GM15510 (cell line): Measurements from ENCODE around the gene ST6GALNAC2.

Experiments used
- POLR2A ChIP-seq: IDR thresholded peaks from 3 replicates; pipeline ENCODE4 v1.6.1; 2011; ENCODE audit warnings: borderline replicate concordance; ENCODE audit not compliant: insufficient read length; ENCODE audit errors: extremely low read depth

Gene ST6GALNAC2

GRCh38 chr17:76612465-76612864 lies 26.8 kb upstream of the ST6GALNAC2 start:
- TF ChIP-seq POLR2A = no peak

DNA sequence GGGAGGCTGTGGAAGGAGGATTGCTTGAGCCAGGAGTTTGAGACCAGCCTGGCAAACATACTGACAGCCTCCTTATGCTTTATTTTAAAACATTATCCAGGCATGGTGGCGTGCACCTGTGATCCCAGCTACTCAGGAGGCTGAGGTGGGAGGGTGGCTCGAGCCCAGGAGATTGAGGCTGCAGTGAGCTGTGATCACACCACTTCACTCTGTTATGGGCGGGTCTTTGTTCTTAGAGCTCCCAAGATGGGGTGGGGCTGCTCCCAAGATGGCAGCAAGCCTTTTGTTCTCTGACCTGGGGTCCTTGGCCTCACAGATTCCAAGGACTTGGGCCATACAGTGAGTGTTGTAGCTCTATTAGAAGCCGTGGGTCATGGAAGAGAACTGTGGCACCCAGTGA lies 26.1 kb upstream of the ST6GALNAC2 start:
- no peak for TF ChIP-seq POLR2A

DNA sequence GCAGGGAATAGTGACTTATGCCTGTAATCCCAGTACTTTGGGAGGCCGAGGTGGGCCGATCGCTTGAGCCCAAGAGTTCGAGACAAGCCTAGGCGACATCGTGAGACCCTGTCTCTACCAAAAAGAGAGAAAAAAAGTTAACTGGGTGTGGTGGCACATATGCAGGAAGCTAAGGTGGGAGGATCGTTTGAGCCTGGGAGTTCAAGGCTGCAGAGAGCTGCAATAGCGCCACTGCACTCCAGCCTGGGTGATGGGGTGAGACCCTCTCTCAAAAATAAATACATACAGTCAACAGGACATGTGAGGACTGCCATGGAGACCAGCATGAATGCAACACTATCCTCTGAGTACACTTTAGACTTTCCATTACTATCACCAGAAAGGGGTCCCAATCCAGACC lies 15.4 kb upstream of the ST6GALNAC2 start:
- no peak for TF ChIP-seq POLR2A

DNA sequence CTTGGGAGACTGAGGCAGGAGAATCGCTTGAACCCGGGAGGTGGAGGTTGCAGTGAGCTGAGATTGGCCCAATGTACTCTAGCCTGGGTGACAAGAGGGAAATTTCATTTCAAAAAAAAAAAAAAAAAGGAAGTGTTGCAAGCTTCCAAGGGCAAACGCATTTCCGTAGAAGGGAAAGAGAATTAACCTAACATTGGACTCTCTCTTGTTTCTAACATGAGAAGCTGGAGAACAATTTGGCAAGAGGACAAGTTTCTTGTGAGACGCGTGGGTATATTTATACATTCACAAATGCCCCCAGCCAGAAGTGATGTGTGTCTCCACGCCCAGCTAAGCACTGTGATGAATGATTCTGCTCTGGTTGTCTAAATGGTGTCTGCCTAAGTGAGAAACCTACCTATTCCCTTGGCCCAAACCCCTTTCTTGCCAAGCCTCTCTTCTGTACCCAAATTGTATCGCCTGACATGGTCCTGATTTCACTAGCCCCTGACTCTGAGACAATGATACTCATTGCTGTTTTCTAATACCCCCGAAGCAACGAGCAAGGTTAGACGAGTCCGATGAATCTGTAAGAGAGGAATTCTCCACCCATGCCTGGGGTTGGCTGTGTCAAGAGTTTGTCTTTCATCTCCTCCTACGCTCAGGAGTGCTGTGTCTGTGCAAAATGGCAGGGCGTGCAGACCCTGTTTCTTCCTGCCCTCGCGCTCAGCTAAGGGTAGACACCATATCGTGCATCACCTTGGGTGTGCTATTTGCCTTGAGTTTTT lies 14.2 kb upstream of the ST6GALNAC2 start:
- TF ChIP-seq POLR2A = no peak

DNA sequence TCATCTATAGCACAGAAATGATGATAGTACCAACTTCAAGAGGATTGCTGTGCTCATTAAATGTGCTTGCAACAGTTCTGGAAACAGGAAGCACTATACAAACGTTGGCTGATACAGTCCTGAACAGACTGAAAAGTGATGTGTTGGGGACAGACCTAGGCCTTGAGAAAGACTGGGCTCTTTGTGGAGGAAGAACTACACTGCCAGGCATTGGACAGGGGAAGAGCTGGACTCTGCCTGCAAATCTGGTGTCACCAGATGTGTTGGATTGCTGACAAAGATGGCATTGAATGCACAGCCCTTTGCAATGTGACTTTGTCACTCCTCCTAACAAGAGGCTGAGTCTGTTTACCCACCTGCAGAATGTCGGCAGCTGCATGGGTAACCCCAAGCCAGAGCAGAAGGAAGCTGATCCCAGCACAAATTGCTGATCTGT lies 12.4 kb upstream of the ST6GALNAC2 start:
- TF ChIP-seq POLR2A = no peak

DNA sequence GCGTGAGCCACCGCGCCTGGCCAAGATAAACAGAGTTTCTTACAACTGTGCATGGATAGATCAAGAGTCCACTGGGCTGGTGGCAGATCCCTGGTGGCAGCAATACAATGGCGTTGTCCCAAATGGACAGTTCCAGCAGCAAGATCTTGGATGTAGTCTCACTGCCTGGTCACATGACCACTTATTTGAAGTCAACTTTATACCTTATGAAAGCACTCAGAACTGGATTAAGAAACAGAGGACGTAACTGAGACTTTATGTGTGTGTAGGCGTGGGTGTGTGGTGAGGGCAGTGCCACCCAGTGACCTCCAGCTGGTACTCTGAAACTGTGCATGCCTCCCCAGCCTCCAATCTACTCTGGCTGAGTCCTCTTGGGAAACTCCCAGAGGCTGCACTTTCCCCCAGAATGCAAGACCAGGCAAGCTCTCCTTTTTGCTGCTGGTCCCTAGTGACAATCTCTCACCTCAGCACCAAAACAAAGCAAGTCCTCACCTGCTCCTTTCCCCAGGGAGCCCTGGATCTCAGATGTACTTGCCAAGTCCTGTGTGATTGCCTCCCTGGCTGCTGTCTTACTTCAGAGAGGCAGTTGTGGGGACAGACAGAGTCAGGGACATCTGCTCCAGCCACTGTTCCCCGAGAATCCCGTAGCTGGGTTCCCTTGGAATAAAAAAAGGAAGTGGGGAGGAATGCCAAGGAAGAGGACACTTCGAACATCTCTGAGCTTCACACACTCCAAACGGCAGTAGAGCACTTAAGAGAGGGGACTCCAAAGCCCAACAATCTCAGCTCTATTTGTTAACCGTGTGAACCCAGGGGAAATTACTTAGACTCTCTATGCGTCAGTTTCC lies 11.7 kb upstream of the ST6GALNAC2 start:
- no peak for TF ChIP-seq POLR2A

DNA sequence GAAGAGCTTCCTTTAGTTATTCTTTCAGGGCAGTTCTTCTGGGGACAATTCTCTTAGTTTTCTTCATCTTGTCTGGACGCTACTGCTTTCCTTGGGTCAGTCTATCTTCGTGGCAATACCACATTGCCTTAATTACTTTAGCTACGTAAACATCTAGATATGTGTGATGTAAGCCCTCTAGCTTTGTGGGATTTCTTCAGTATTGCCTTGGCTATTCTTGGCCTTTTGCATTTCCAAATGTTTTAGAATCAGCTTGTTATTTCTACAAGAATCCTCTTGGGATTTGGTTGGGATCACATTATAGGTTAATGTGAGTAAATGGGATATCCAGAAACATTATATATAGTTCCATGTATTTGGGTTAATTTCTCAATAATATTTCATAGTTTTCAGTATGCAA lies 9.0 kb upstream of the ST6GALNAC2 start:
- no peak for TF ChIP-seq POLR2A

DNA sequence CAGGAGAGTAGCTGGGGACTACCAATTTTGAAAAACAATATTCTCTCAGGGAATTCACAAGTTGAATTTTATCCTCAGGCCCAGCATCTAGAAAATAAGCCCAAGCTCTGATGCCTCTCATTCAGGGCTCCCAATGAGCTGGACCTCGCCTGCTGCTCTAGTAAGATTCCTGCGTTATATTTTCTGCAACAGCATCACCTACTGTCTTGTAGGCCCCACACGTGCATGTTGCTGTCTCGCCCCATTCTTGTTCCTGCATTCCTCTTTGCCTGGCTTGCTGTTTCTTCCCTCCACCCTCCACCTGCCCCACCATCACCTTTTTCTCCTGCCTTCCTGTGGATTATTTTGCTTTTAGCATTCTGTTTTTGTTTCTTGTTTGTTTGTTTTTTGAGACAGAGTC lies 8.3 kb upstream of the ST6GALNAC2 start:
- no peak for TF ChIP-seq POLR2A

GRCh38 chr17:76593384-76593826 lies 7.7 kb upstream of the ST6GALNAC2 start:
- no peak for TF ChIP-seq POLR2A

DNA sequence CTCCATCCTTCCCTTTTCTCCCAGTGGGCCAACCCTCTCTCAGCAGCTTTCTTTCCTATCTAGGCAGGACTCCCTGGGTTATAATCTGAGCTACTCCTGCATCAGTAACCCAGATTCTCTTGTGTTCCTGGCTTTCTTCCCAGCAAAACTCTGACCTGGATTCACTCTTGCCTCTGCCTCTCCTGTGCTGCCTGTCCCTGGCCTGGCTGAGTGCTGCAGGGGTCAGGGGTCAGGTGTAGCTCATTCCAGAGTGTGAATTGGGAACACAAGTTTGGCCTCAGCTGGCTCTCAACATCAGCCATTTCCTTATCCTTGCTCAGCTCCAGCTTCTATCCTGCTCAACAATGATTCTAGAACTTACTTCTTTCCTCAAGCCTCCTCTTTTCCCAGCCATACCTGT lies 2.5 kb upstream of the ST6GALNAC2 start:
- TF ChIP-seq POLR2A = no peak

DNA sequence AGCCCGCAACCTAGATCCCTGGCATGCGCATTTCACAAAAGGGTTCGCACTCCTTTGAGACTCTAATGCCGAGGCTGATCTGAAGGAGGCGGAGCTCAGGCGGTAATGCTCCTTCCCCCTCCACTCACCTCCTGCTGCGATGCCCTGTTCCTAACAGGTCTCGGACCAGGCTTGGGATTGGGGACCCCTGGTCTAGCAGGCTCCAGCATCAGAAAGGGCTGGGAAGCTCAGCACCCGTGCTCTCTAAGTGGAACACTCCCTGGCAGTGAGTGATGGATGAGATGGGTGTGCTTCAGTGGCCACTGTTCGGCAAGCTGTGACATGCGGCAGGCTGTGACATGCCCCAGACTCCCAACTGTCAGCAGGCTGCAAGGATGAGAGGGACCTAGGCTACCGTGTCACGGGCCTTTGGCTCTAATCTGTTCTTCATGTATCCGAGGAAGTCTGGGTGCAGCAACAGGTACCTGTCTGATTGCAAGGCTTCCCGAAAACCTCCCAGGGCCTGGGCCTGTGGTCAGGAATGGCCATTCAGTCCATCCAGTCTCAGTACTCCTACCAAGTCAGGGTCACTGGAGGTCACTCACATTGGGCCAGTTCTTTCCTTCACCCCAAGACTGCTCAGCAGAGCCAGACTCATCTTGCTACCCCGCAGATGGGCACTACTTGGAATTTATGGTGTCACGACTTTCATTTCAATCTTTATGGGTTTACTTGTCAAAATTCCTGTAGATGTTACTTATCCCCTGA lies 1.3 kb upstream of the ST6GALNAC2 start:
- TF ChIP-seq POLR2A = no peak

- no peak for TF ChIP-seq POLR2A
Measured at GRCh38 chr17:76585033-76585648, 519 bp downstream of the ST6GALNAC2 start.

DNA sequence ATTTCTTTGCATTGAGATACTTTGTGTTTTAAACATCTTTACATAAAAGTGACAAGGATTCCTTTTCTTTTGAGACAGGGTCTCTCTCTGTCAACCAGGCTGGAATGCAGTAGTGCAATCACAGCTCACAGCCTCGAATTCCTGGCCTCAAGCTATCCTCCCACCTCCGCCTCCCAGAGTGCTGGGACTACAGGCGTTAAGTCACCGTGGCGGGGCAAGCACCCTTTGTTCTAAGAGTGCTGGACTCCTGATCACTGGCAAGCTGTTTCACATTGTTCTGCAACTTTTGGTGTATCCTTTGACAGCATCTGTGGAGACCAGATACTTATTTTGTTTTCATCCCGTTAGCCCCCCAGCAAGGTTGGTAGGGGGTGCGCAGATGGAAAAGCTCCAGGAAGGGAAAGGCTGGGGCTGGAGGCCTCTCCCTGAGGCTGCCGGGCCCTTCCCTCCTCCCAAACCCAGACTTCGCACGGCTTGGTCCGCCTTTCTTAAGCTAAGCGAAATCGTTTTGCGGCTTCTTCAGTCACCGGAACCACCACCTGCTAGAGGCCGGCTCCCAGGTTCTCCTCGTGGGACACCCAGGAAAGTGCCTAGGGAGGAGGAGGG lies 1.1 kb downstream of the ST6GALNAC2 start:
- TF ChIP-seq POLR2A = no peak

GRCh38 chr17:76582660-76583059 lies 3.0 kb downstream of the ST6GALNAC2 start:
- TF ChIP-seq POLR2A = no peak
